ENCODE data around the gene ZBTB2.

Gene ZBTB2

GRCh38 chr6:151403919-151404308 is 12.6 kb upstream of the ZBTB2 start:
- ATAC-seq = no peak
- TF ChIP-seq CSRNP3 (CRISPR knock-in tag; IDR thresholded peaks at IDR 0.05) (no peak), ZNF8 (CRISPR knock-in tag; IDR thresholded peaks at IDR 0.05) (no peak), PATZ1 (CRISPR knock-in tag; IDR thresholded peaks at IDR 0.05; ENCODE audit: borderline replicate concordance) (no peak), SNAI2 (CRISPR knock-in tag; IDR thresholded peaks at IDR 0.05) (no peak), BACH2 (CRISPR knock-in tag; IDR thresholded peaks at IDR 0.05; ENCODE audit: borderline replicate concordance) (no peak), TSHZ2 (CRISPR knock-in tag; IDR thresholded peaks at IDR 0.05) (no peak), ISL1 (CRISPR knock-in tag; IDR thresholded peaks at IDR 0.05) (no peak), CSDC2 (CRISPR knock-in tag; IDR thresholded peaks at IDR 0.05) (no peak), PPARA (CRISPR knock-in tag; IDR thresholded peaks at IDR 0.05; ENCODE audit: borderline replicate concordance) (no peak)

GRCh38 chr6:151402228-151402627 is 10.9 kb upstream of the ZBTB2 start:
- no peak for ATAC-seq
- TF ChIP-seq POU6F1 (CRISPR knock-in tag; IDR thresholded peaks at IDR 0.05; ENCODE audit: borderline replicate concordance, low read depth) (no peak), PPARA (CRISPR knock-in tag; IDR thresholded peaks at IDR 0.05; ENCODE audit: borderline replicate concordance) (no peak), GLIS3 (CRISPR knock-in tag; IDR thresholded peaks at IDR 0.05) (no peak)

GRCh38 chr6:151400473-151400872 is 9.1 kb upstream of the ZBTB2 start:
- TF ChIP-seq GLIS3 (CRISPR knock-in tag; IDR thresholded peaks at IDR 0.05) (no peak), ZFP30 (CRISPR knock-in tag; IDR thresholded peaks at IDR 0.05) (no peak), ARNTL (CRISPR knock-in tag; IDR thresholded peaks at IDR 0.05; ENCODE audit: borderline replicate concordance, low read depth) (no peak)
- ATAC-seq = peak; percentile 12; the same call in 1 of the 3 replicates

- TF ChIP-seq ZC3H10 (CRISPR knock-in tag; IDR thresholded peaks at IDR 0.05) = no peak
- TF ChIP-seq PPARA (CRISPR knock-in tag; IDR thresholded peaks at IDR 0.05; ENCODE audit: borderline replicate concordance) = no peak
- TF ChIP-seq OSR1 (CRISPR knock-in tag; IDR thresholded peaks at IDR 0.05) = no peak
- TF ChIP-seq ZFP3 (CRISPR knock-in tag; IDR thresholded peaks at IDR 0.05) = no peak
- no peak for TF ChIP-seq CSRNP3 (CRISPR knock-in tag; IDR thresholded peaks at IDR 0.05)
- no peak for TF ChIP-seq RARB (CRISPR knock-in tag; IDR thresholded peaks at IDR 0.05)
- TF ChIP-seq TSHZ2 (CRISPR knock-in tag; IDR thresholded peaks at IDR 0.05) = no peak
- TF ChIP-seq ZNF565 (CRISPR knock-in tag; conservative IDR thresholded peaks at IDR 0.05; ENCODE audit: low read depth) = no peak
- no peak for TF ChIP-seq ISL1 (CRISPR knock-in tag; IDR thresholded peaks at IDR 0.05)
- ATAC-seq = no peak
Observed at GRCh38 chr6:151399679-151400078, 8.3 kb upstream of the ZBTB2 start.

All from SK-N-SH treated with all-trans-retinoic acid at 6 μM for 48 hours (cell line).